HepG2 (cell line): ENCODE data around the gene RORC. TPM values are rescaled to one million over a fixed set of nuclear protein-coding genes. Genes with fewer than 3 reads are reported as not detected.

ENCODE experiments used
- CBX2 ChIP-seq, 2 experiments: fragments of 200-600 bp in 1 of 2; sonication (generic); formaldehyde crosslinking in 1 of 2; IDR thresholded peaks; 2 replicates each; pipeline versions ENCODE4 v1.7.0 to v1.8.1; 2018 to 2022; ENCODE audit warnings: low read depth in 2 of 2, low read length in 1 of 2, mild to moderate bottlenecking in 1 of 2, missing genetic modification reagents in 1 of 2
- EP300 ChIP-seq, 3 experiments: sonication (generic) in 1 of 3; formaldehyde crosslinking in 1 of 3; IDR thresholded peaks; 2 replicates each; pipeline versions ENCODE4 v1.5.1 to v1.6.1; 2011 to 2020; ENCODE audit warnings: low read depth in 2 of 3, low read length in 2 of 3, borderline replicate concordance in 1 of 3, improper control_type of control experiment in 1 of 3, mild to moderate bottlenecking in 1 of 3, missing genetic modification reagents in 1 of 3, moderate library complexity in 1 of 3
- PCBP1 ChIP-seq: fragments of 200-400 bp; formaldehyde crosslinking; IDR thresholded peaks from 2 replicates; pipeline ENCODE4 v1.6.1; 2017; ENCODE audit warnings: mild to moderate bottlenecking, low read depth, low read length, borderline replicate concordance
- SALL1 ChIP-seq: sonication (generic); formaldehyde crosslinking; IDR thresholded peaks from 2 replicates; pipeline ENCODE4 v1.8.0; 2022; ENCODE audit warnings: mild to moderate bottlenecking, missing genetic modification reagents
- SALL2 ChIP-seq: sonication (generic); formaldehyde crosslinking; IDR thresholded peaks from 2 replicates; pipeline ENCODE4 v1.8.1; 2023; ENCODE audit warnings: mild to moderate bottlenecking, missing genetic modification reagents, inconsistent platforms
- SP5 ChIP-seq: IDR thresholded peaks from 2 replicates; pipeline ENCODE4 v1.6.1; 2016; ENCODE audit warnings: low read depth, borderline replicate concordance
- TFE3 ChIP-seq: IDR thresholded peaks from 2 replicates; pipeline ENCODE4 v1.6.1; 2016
- XRCC5 ChIP-seq: fragments of 200-400 bp; formaldehyde crosslinking; optimal IDR thresholded peaks from 2 replicates; pipeline ENCODE3; 2017; ENCODE audit warnings: mild to moderate bottlenecking, low read length
- ZGPAT ChIP-seq: IDR thresholded peaks from 2 replicates; pipeline ENCODE4 v1.6.1; 2016; ENCODE audit warnings: mild to moderate bottlenecking
- ZIK1 ChIP-seq: sonication (generic); formaldehyde crosslinking; IDR thresholded peaks from 2 replicates; pipeline ENCODE4 v1.5.0; 2020; ENCODE audit warnings: mild to moderate bottlenecking, low read depth, missing genetic modification reagents, borderline replicate concordance
- ZNF263 ChIP-seq: sonication (generic); formaldehyde crosslinking; IDR thresholded peaks from 2 replicates; pipeline ENCODE4 v1.4.0; 2020; ENCODE audit warnings: missing genetic modification reagents
- ZNF501 ChIP-seq: sonication (generic); formaldehyde crosslinking; IDR thresholded peaks from 2 replicates; pipeline ENCODE4 v1.5.1; 2020; ENCODE audit warnings: mild to moderate bottlenecking, moderate library complexity, missing genetic modification reagents
- ZNF687 ChIP-seq: sonication (generic); formaldehyde crosslinking; IDR thresholded peaks from 2 replicates; pipeline ENCODE4 v1.5.1; 2020; ENCODE audit warnings: mild to moderate bottlenecking, missing genetic modification reagents, moderate library complexity
- polyA plus RNA-seq, 8 experiments: library from polyadenylated mRNA; depleted of rRNA in 3 of 8; stranded (reverse) in 7 of 8; unstranded in 1 of 8; fragments of >200 nt; fragmentation: Illumina TruSeq in 4 of 8; extraction: Trizol in 4 of 8; gene quantifications; 2 replicates each; pipeline versions ENCODE4 v1.2.1 to v1.2.3, GENCODE V29; 2011 to 2016; ENCODE audit warnings: low read depth in 4 of 8, missing spikeins in 1 of 8, mixed read lengths in 1 of 8; ENCODE audit not compliant: insufficient read depth in 1 of 8
- total RNA-seq, 5 experiments: library from RNA; depleted of rRNA; stranded (reverse); fragments of >200 nt; fragmentation: Illumina TruSeq; extraction: Trizol; gene quantifications; 2 replicates each; pipeline ENCODE4 v1.2.3, GENCODE V29; 2016; ENCODE audit warnings: low read depth in 1 of 5
- TF ChIP-seq, protein P1 (sequence below): sonication (generic); formaldehyde crosslinking; IDR thresholded peaks from 2 replicates; pipeline ENCODE4 v1.4.0; 2020; ENCODE audit warnings: missing genetic modification reagents
- TF ChIP-seq, protein P2 (sequence below): sonication (generic); formaldehyde crosslinking; IDR thresholded peaks from 2 replicates; pipeline ENCODE4 v1.5.0; 2020; ENCODE audit warnings: missing genetic modification reagents
- TF ChIP-seq, protein P3 (sequence below): IDR thresholded peaks from 2 replicates; pipeline ENCODE4 v1.6.1; 2018; ENCODE audit warnings: missing genetic modification reagents

RORC gene
- total and polyA plus RNA-seq, 2 of the 13 experiments (the other 11 are each of a cell fraction or from before 2014, with no cell fraction given) = 2.5 to 6.5 TPM

DNA sequence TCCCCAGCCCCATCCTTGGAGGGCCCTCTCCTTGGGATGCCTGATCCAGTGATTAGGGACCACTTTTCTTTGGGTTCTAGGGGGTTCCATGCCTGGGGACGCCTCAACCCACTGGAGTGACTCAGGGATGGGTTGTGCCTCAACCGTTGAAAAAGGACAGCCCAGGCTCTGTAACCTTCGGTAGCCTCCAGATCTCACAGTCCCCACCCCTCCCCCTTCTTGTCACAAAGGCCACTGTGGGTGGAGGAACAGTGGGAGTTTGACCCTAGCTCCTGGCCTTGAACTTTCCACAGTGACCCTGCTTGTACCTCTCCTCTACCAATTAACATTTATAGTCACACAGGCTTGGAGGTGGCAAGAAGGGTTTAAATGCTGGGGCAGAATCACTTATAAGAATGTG lies 2.6 kb upstream of the RORC start (continued):
- TF ChIP-seq TFE3 (CRISPR knock-in tag) (no peak), EP300 (IDR thresholded peaks at IDR 0.05; ENCODE audit: low read depth in 2 of 2, low read length in 2 of 2) (peak in 1 of 2 experiments; percentile 75; a peak in 1 of 4 replicates), EP300 (CRISPR knock-in tag; IDR thresholded peaks at IDR 0.05; ENCODE audit: borderline replicate concordance) (no peak; the same call in 1 of the 2 replicates), ZNF501 (no peak), ZNF687 (no peak), SALL1 (CRISPR knock-in tag) (peak; percentile 61), SP5 (CRISPR knock-in tag) (peak; percentile 65), ZGPAT (0 out of 2 replicates have a peak, but pooled peaks have one; percentile 38), SALL2 (CRISPR knock-in tag) (no peak), ZNF263 (CRISPR knock-in tag) (0 out of 2 replicates have a peak, but pooled peaks have one; percentile 20), ZIK1 (CRISPR knock-in tag) (no peak), CBX2 (IDR thresholded peaks at IDR 0.05; ENCODE audit: low read depth, low read length) (no peak), CBX2 (CRISPR knock-in tag; IDR thresholded peaks at IDR 0.05; ENCODE audit: low read depth) (no peak), PCBP1 (no peak), XRCC5 (no peak)
- TF ChIP-seq, protein P1, sequence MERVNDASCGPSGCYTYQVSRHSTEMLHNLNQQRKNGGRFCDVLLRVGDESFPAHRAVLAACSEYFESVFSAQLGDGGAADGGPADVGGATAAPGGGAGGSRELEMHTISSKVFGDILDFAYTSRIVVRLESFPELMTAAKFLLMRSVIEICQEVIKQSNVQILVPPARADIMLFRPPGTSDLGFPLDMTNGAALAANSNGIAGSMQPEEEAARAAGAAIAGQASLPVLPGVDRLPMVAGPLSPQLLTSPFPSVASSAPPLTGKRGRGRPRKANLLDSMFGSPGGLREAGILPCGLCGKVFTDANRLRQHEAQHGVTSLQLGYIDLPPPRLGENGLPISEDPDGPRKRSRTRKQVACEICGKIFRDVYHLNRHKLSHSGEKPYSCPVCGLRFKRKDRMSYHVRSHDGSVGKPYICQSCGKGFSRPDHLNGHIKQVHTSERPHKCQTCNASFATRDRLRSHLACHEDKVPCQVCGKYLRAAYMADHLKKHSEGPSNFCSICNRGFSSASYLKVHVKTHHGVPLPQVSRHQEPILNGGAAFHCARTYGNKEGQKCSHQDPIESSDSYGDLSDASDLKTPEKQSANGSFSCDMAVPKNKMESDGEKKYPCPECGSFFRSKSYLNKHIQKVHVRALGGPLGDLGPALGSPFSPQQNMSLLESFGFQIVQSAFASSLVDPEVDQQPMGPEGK (CRISPR knock-in tag) = peak; percentile 33; the same call in 1 of the 2 replicates
- TF ChIP-seq, protein P2, sequence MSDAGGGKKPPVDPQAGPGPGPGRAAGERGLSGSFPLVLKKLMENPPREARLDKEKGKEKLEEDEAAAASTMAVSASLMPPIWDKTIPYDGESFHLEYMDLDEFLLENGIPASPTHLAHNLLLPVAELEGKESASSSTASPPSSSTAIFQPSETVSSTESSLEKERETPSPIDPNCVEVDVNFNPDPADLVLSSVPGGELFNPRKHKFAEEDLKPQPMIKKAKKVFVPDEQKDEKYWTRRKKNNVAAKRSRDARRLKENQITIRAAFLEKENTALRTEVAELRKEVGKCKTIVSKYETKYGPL (CRISPR knock-in tag) = no peak
- TF ChIP-seq, protein P3, sequence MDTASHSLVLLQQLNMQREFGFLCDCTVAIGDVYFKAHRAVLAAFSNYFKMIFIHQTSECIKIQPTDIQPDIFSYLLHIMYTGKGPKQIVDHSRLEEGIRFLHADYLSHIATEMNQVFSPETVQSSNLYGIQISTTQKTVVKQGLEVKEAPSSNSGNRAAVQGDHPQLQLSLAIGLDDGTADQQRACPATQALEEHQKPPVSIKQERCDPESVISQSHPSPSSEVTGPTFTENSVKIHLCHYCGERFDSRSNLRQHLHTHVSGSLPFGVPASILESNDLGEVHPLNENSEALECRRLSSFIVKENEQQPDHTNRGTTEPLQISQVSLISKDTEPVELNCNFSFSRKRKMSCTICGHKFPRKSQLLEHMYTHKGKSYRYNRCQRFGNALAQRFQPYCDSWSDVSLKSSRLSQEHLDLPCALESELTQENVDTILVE (CRISPR knock-in tag) = no peak
